KOPT-K1 (cell line): Measurements from ENCODE around the gene SFXN4.
"Not testable (repeated sequence)": the region's sequence is repeated elsewhere in the genome, so short reads cannot be mapped to it uniquely, and the experiment has no call there.

ENCODE experiments used
- H3K27ac ChIP-seq: fragments of 200-600 bp; sonication (generic); 2 replicates; pipeline ENCODE4 v1.5.1; 2016; ENCODE audit warnings: antibody characterized with exemption, mild to moderate bottlenecking, low read depth, low read length; ENCODE audit not compliant: poor library complexity, severe bottlenecking
- H3K36me3 ChIP-seq: fragments of 200-600 bp; sonication (generic); 2 replicates; pipeline ENCODE4 v1.5.1; 2017; ENCODE audit warnings: antibody characterized with exemption, mild to moderate bottlenecking, low read length, moderate library complexity; ENCODE audit not compliant: insufficient read depth
- H3K9me3 ChIP-seq: fragments of 200-600 bp; sonication (generic); 2 replicates; pipeline ENCODE4 v1.5.1; 2017; ENCODE audit warnings: antibody characterized with exemption, low read length, mild to moderate bottlenecking; ENCODE audit not compliant: insufficient read depth, poor library complexity, severe bottlenecking

Gene SFXN4

DNA sequence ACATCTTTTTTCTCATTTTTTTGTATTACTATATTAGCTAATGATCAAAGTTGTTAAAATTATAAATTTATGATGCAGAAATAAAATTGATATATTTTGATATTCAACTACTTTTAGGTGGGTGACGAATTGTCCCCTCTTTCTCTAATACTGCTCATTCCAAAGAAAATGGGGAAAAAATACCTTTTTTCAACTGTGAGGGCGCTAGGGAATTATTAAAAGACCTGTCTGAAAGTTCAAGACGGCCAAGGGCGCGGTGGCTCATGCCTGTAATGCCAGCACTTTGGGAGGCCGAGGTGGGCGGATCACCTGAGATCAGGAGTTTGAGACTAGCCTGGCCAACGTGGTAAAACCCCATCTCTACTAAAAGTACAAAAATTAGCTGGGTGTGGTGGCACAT is 27.6 kb downstream of the SFXN4 start:
- Histone ChIP-seq H3K27ac (peak overlapping the region; percentile 92), H3K36me3 (peaks cover 67% of the 10 kb centered on the region)
- not testable (repeated sequence) for H3K9me3 ChIP-seq

DNA sequence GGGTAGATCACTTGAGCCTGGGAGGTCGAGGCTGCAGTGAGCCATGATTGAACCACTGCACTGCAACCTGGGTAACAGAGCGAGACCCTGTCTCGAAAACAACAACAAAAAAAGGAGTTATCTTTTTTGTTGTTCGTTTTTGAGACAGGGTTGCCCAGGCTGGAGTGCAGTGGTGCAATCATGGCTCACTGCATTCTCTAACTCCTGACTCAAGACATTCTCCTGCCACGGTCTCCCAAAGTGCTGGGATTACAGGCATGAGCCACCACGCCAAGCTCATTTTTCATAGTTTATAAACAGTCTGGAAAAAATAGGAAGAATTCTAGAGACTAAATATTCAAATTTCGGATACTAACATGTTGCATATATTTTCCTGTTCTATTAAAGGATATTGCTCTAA is 29.4 kb downstream of the SFXN4 start:
- Histone ChIP-seq H3K9me3 (no peaks in the 10 kb centered on the region), H3K27ac (peak overlapping the region; percentile 100), H3K36me3 (peaks cover 62% of the 10 kb centered on the region)

DNA sequence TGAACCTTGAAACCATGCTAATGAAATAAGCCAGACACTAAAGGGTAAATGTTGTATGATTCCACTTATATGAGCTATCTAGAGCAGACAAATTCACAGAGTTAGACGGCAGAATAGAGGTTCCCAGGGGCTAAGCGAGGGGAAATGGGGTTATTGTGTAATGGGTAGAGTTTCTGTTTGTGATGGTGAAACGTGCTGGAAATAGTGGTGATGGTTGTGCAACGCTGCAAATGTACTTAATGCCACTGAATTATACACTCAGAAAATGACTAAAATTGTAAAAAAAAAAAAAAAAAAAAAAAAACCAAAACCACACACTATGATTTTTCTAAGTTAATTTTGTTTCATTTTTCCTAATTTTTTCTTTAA is 30.0 kb downstream of the SFXN4 start:
- Histone ChIP-seq H3K9me3 (no peaks in the 10 kb centered on the region), H3K36me3 (peaks cover 62% of the 10 kb centered on the region), H3K27ac (peak overlapping the region; percentile 100)

DNA sequence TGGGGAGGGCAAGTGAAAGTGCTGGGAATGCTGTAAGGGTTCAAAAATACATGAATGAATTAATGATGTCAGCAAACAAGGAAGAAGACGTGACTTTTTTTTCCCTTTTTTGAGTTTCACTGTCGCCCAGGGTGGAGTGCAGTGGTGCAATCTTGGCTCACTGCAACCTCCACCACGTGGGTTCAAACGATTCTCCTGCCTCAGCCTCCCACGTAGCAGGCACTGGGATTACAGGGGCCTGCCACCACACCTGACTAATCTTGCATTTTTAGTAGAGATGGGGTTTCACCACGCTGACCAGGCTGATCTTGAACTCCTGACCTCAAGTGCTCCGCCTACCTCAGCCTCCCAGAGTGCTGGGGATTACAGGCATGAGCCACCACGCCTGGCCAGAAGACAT is 31.6 kb downstream of the SFXN4 start:
- Histone ChIP-seq H3K9me3 (no peaks in the 10 kb centered on the region), H3K36me3 (peaks cover 67% of the 10 kb centered on the region), H3K27ac (peak overlapping the region; percentile 100)

DNA sequence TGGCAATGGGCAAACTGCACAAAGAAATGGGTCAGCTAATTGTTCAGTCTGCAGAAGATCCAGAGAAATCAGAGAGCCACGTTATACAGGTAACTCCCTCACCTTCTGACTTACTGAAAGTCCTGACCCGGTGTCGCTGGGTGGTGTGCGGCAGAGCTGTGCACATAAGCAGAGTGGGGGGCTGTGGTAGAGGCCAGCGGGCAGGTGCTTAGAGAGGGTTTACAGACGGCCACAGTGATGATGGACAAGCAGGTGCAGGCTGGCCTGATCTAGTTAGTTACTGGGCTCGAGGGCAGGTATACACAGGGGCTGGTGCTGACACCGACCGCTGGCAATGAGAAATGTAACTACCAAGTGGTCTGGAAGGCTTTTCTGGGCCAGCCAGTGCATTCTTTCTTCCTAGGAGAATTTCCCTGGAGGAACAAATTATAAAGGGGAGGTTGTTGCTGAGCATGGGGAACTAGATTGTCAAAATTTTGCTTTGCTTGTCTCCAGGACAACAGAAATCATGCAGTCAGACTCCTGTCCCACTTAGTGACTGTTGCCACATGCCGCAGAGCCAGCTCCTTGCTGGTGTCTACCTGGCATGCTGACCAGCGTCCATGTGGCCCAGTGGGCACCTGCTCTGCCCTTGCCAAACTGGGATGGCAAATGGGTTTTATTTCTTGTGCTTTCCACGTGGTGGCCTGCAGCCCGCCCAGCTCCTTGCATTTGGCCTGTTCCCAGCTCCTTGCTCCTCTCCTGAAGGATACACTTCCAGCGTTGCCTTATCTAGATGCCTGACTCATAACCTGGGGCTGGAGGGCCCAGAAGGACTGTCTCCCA is 32.8 kb downstream of the SFXN4 start:
- H3K36me3 ChIP-seq = peaks cover 73% of the 10 kb centered on the region
- H3K27ac ChIP-seq = peak overlapping the region; percentile 100

DNA sequence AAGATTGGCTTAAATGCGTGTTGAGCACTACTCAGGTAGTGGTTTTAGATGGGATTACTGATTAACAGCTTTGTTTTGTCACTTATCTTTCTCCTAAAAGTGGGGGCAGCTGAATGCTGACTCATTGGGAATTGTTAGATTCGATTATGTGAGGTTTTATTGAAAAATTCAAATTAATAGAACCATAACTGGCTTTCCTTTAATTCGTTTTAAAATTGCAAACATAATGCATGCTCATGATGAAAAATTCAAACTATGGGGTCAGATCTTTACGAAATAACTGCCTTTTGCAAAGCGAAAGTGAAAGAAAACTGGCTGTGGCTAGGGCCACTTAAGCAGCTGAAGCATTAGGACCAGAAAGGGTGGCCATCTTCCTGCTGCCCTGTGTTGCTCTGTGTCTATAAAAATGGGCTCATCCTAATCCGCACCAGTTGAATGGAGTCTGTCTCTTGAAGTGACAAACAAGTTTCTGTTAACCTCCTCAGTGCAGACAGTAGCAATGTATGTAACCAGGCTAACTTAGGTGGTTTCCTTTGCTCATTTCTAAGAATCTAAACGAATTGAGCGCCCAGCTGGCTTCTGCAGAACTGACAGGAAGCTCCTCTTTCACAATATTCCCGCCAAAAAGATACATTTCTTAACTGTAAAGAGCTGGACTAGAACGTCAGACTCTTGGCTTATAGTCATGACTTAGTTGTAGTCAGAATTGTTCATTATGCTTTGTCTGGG is 33.8 kb downstream of the SFXN4 start:
- H3K36me3 ChIP-seq = peaks cover 83% of the 10 kb centered on the region
- no peaks in the 10 kb centered on the region for H3K9me3 ChIP-seq
- peak overlapping the region; percentile 100 for H3K27ac ChIP-seq

More for the DNA sequence above, 32.8 kb downstream of the SFXN4 start:
- H3K9me3 ChIP-seq = no peaks in the 10 kb centered on the region

DNA sequence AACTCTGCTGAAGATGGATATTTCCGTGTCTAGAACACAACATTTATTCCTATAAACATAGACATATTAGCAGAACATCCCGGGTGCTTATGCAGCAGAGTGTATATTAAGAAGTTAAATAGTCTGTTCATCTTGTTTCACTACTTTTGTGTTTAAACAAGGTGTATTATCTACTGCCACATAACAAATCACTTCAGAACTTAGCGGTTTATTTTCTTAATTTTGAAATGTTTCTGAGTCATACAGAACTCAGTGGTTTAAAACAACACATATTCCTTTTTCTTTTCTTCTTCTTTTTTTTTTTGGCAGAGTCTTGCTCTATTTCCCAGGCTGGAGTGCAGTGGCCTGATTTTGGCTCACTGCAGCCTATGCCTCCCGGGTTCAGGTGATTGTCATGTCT is 35.8 kb downstream of the SFXN4 start:
- Histone ChIP-seq H3K27ac (peak overlapping the region; percentile 100), H3K9me3 (no peaks in the 10 kb centered on the region), H3K36me3 (peaks cover 88% of the 10 kb centered on the region)

DNA sequence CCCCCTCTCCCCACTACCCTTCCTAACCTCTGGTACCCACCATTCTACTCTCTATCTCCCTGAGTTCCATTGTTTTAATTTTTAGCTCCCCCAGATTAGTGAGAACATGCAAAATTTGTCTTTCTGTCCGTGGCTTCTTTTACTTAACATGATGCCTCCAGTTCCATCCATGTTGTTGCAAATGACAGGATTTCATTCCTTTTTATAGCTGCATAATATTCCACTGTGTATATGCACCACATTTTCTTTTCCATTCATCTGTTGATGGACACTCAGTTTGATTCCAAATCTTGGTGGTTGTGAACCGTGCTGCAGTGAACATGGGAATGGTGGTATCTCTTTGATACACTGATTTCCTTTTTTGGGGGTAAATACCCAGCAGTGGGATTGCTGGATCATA is 39.6 kb downstream of the SFXN4 start:
- H3K36me3 ChIP-seq = peaks cover 100% of the 10 kb centered on the region
- H3K9me3 ChIP-seq = no peaks in the 10 kb centered on the region
- H3K27ac ChIP-seq = peak overlapping the region; percentile 29

DNA sequence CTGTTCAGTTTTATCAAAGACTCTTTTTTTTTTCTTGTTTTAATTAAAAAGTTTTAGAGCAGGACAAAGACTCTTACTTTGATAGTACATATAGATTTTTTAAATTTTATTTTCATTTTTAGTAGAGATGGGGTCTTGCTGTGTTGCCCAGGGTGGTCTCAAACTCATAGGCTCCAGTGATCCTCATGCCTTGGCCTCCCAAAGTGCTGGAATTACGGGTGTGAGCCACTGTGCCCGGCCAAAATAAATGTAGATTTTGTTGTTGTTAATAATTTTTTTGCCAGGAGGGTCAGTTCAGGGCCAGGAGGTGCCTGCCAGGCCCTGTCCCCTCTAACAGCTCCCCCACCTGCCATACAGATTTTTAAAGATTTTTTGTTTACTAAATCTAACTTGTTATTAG is 44.6 kb downstream of the SFXN4 start:
- H3K36me3 ChIP-seq = peaks cover 100% of the 10 kb centered on the region
- peak overlapping the region; percentile 46 for H3K27ac ChIP-seq
- H3K9me3 ChIP-seq = no peaks in the 10 kb centered on the region

DNA sequence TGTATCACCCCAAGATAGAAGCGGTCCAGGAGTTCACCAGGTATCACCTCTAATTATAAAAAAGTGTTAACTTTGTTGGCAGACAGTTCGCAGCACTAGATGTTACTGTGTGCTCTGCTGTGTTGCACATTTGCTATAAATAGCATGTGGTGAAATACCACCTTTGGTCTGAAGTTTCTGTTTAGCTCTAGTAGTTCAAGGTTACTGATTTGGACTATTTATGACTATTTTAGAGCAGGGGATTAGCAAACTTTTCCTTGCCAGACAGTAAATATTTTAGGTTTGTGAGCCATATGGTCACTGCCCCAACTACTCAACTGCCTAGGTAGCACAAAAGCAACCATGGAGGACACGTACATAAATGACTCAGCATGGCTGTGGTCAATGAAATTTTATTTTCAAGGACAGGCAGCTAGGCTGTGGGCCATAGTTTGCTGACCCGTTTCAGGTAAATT is 45.1 kb downstream of the SFXN4 start:
- H3K36me3 ChIP-seq = peaks cover 100% of the 10 kb centered on the region
- no peaks in the 10 kb centered on the region for H3K9me3 ChIP-seq
- H3K27ac ChIP-seq = peak overlapping the region; percentile 46

DNA sequence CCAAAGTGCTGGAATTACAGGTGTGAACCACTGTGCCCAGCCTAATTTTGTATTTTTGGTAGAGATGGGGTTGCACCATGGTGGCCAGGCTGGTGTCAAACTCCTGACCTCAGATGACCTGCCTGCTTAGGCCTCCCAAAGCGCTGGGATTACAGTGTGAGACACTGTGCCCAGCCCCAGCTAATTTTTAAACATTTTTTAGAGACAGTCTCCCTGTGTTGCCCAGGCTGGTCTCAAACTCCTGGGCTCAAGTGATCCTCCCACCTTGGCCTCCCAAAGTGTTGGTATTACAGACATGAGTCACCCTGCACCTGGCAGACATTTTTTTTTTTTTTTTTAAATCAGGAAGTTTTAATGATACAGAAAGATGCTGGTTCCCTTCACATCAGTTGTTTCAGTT is 46.1 kb downstream of the SFXN4 start:
- Histone ChIP-seq H3K36me3 (peaks cover 100% of the 10 kb centered on the region), H3K27ac (peak overlapping the region; percentile 46), H3K9me3 (no peaks in the 10 kb centered on the region)

DNA sequence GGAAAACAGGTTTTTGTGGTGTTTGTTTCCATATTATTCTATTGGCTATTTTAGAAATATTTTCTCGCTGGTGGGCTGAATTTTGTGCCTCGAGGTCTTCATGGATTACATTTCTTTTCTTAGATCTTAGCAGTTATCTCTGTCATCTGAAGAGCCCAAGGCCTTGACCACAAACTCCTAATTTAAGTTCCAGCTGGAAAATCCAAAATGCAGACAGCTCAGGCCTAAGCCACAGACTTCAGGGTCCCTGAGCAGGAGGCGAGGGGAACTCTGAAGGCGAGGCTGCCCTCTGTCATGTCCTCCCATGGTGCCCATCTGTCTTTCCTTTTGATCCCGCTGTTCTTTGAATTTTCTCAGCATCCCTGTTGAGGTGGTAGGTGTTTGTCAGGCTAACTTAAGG is 47.3 kb downstream of the SFXN4 start:
- peaks cover 100% of the 10 kb centered on the region for H3K36me3 ChIP-seq
- H3K27ac ChIP-seq = peak overlapping the region; percentile 15
- H3K9me3 ChIP-seq = no peaks in the 10 kb centered on the region

DNA sequence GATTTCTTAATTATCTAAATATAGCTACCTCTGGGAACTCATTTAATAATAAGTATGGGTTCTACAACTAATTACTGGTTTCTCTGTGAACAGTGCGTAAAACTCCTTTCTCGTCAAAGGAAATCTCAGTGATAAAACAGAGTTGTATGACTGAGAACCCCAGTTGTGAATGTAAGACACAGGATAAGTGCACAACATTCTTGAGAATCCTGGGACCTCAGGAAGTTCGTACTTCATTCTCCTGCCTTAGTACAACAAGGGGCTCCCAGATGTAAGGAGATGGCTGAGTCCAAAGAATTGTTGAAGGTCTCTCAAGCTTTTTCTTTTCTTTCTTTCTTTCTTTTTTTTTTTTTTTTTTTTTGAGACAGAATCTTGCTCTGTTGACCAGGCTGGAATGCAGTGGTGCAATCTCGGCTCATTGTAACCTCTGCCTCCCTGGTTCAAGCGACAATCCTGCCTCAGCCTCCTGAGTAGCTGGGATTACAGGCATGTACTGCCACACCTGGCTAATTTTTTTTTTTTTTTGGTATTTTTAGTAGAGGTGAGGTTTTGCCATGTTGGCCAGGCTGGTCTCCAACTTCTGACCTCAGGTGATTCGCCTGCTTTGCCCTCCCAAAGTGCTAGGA is 49.1 kb downstream of the SFXN4 start:
- Histone ChIP-seq H3K9me3 (no peaks in the 10 kb centered on the region), H3K36me3 (peaks cover 100% of the 10 kb centered on the region), H3K27ac (no peak overlapping the region)

DNA sequence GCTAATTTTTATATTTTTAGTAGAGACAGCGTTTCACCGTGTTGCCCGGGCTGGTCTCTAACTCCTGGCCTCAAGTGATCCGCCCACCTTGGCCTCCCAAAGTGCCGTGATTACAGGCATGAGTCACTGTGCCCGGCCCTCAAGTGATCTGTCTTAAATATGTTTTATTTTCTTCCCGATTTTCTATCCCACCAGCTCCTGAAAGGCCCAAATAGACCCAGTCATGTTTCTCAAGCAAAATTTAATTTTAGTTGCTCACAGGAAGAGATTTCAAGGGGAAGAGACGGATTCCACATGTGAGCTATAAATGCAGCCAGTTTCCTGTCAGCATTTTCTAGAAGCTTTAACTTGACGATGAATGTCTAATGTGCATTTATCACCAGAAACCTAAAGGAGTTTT is 49.6 kb downstream of the SFXN4 start:
- no peak overlapping the region for H3K27ac ChIP-seq

More for the DNA sequence above, 49.6 kb downstream of the SFXN4 start:
- H3K9me3 ChIP-seq = no peaks in the 10 kb centered on the region
- H3K36me3 ChIP-seq = peaks cover 100% of the 10 kb centered on the region
